ENCODE measurements around the gene ACSL3.

Gene ACSL3

DNA sequence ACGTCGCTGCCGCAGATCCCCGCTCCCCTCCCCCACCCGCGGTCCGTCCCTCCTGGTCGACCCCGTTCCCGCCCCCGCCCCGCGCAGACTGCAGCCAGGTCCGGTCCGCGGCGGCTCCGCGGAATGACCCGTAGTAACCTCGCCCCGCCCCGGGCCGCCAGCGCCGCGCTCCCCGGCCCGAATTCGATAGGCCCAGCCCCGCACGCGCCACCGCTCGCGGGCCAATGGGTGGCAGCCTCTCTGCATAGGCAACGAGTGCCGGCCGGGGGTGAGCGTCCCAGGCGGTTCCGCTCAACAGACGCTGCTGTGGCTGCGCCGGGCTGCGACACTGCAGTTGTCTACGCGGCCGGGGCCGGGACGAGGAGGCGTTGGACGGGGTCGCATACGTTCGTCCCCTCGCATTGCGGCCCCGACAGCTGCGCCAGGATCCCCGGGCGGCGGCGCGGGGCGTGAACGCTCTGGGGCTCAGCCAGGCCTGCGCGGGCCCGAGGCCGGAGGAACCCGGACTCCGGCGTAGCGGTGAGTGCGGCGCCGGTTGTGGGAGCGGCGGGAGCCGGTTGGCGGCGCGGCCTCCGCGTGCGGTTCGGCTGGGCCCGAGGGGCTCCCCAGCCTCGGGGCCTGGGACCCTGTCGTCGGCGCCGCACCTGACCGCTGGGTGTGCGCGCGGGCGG lies at the start of gene ACSL3:
Gene ACSL3 (plus strand): TSS at position 297 of the 671 bp plus-strand sequence. CDS start 47,737 bp downstream, outside the sequence.
- Histone ChIP-seq H3K9me3 (ENCODE audit: control insufficient read depth, insufficient read depth, low read length) (no peaks in the 10 kb centered on the region), H3K4me1 (ENCODE audit: control insufficient read depth, insufficient read depth, low read length) (peaks cover 1% of the 10 kb centered on the region; the same call in 1 of the 2 replicates), H3K36me3 (ENCODE audit: control insufficient read depth, insufficient read depth, low read length) (no peaks in the 10 kb centered on the region), H3K4me3 (ENCODE audit: low read length) (peak within 1 kb of the TSS; percentile 77), H3K27ac (ENCODE audit: low read length) (no peak within 1 kb of the TSS), H3K27me3 (ENCODE audit: control insufficient read depth, insufficient read depth, low read length) (no peaks in the 10 kb centered on the region)
- peak; percentile 91 for DNase-seq (ENCODE audit: low read depth, low spot score)
- WGBS (ENCODE audit: insufficient coverage, insufficient read length) = no CpG with 5 or more reads among the region's 99 CpGs

DNA sequence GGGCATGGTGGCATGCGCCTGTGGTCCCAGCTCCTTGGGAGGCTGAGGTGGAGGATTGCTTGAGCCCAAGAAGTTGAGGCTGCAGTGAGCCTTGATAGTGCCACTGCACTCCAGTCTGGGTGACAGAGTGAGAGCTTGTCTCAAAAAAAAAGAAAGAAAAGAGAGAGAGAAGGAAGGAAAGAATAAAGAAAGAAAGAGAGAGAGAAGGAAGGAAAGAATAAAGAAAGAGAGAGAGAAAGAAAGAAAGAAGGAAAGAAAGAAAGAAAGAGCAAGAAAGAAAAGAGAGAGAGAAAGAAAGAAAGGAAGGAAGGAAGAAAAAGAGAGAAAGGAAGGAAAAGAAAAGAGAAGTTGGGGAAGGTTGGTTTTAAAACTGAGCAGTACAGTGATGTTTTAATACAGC lies 49.0 kb upstream of the ACSL3 start:
- no peak for DNase-seq (ENCODE audit: low read depth, low spot score)
- no peaks in the 10 kb centered on the region; the same call in 1 of the 2 replicates for H3K27me3 ChIP-seq (ENCODE audit: control insufficient read depth, insufficient read depth, low read length)
- no peaks in the 10 kb centered on the region for H3K4me1 ChIP-seq (ENCODE audit: control insufficient read depth, insufficient read depth, low read length)
- H3K9me3 ChIP-seq (ENCODE audit: control insufficient read depth, insufficient read depth, low read length) = no peaks in the 10 kb centered on the region
- no peak overlapping the region for H3K27ac ChIP-seq (ENCODE audit: low read length)
- WGBS (ENCODE audit: insufficient coverage, insufficient read length) = no CpG with 5 or more reads among the region's 1 CpG
- H3K4me3 ChIP-seq (ENCODE audit: low read length) = no peak overlapping the region
- no peaks in the 10 kb centered on the region for H3K36me3 ChIP-seq (ENCODE audit: control insufficient read depth, insufficient read depth, low read length)

DNA sequence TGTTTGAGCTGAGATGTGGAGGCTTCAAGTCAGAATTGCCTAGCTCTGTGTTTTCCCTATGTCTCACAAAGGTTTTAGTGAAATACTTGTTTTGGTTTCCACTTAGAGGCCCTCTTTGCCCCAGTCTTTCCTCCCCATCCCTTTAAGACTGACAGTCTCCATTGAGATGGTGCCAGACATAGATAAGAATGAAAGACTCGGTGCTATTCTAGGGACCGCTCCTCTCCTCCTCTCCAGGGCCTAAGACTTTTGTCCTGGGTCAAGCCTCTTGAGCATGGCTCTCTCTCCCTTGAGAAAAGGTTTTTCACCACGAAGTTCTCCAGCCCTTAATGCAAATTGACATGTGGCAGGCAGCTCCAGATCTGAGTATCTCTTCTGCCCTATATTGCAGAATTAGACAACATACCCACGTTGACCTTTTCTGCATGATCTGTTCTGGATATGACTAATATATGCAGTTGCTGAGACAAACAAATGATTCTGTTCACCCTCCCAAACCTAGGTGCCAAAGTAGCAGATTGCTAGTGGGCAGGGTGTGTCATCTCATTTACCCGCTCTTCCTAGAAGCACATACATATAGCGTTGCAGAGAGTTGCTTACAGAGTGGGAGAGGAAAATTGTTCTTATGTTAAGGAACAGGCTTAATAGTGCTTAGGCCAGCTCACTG lies 47.5 kb upstream of the ACSL3 start:
- no peak overlapping the region for H3K27ac ChIP-seq (ENCODE audit: low read length)
- no peaks in the 10 kb centered on the region for H3K36me3 ChIP-seq (ENCODE audit: control insufficient read depth, insufficient read depth, low read length)
- no peaks in the 10 kb centered on the region for H3K27me3 ChIP-seq (ENCODE audit: control insufficient read depth, insufficient read depth, low read length)
- H3K4me1 ChIP-seq (ENCODE audit: control insufficient read depth, insufficient read depth, low read length) = no peaks in the 10 kb centered on the region
- no peak overlapping the region for H3K4me3 ChIP-seq (ENCODE audit: low read length)
- DNase-seq (ENCODE audit: low read depth, low spot score) = no peak
- no CpG with 5 or more reads among the region's 6 CpGs for WGBS (ENCODE audit: insufficient coverage, insufficient read length)
- H3K9me3 ChIP-seq (ENCODE audit: control insufficient read depth, insufficient read depth, low read length) = no peaks in the 10 kb centered on the region

DNA sequence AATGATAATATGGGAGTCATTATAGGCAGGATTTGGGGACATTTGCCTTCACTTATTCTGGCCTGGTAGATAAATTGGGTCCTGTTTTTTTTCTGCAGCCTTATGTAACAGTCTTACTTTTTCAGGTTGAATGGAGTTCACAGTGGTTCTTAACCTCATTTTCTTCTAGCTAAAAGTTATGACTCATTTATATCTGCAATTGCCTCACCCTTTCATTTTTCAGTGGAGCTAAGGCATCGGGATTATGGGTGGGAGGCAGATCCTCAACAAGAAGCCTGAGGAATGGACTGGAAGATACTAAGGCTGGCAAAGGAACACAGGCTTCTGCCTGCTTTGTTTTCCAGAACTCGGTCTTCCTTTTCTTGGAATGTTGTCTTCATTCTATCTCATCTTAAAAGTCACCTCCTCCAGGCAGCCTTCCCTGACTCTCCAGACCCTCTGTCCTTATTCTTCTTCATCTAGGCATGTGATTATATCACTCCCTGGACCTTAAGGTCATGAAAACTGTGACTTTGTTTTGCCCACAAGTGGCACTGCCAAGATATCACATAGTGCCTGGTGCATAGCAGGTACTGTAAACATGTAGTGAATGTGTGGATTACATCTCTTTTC lies 41.0 kb upstream of the ACSL3 start:
- Histone ChIP-seq H3K9me3 (ENCODE audit: control insufficient read depth, insufficient read depth, low read length) (no peaks in the 10 kb centered on the region), H3K27me3 (ENCODE audit: control insufficient read depth, insufficient read depth, low read length) (no peaks in the 10 kb centered on the region), H3K27ac (ENCODE audit: low read length) (no peak overlapping the region), H3K4me1 (ENCODE audit: control insufficient read depth, insufficient read depth, low read length) (no peaks in the 10 kb centered on the region), H3K36me3 (ENCODE audit: control insufficient read depth, insufficient read depth, low read length) (no peaks in the 10 kb centered on the region), H3K4me3 (ENCODE audit: low read length) (no peak overlapping the region)
- DNase-seq (ENCODE audit: low read depth, low spot score) = no peak
- WGBS (ENCODE audit: insufficient coverage, insufficient read length) = no CpG with 5 or more reads among the region's 2 CpGs

DNA sequence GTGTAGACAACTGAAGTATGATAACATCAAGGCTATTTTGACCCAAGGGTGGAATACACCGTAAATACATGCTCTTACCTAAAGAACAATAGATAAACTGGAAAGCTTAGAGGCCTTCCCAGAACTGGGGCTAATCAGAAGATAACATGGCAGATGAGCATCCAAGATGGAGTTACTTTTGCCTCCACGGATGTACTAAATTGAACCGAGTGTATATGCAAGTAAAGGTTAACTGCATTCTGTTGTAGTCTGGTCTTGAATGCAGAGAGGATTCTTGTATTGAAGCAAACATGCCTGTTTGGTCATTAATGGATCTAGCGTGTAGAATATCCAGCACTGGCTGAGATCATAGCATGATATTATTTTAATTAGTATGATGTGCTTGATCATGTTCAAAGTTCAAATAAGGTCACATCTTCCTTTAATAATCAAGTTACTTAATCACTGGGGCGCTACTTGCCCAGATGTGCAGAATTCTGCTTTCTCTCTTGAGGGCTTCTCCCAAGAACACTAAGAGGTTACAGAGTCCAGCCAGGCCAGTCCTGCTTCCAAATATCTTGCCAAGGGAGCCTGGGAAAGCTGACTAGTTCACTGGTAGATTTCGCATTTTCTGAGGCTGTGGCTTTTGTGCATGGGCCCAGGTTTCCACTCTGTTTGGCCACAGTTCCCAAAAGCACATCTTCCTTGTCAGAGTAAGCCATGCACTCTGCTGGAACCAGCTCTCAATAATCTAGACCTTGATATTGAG lies 37.5 kb upstream of the ACSL3 start:
- Histone ChIP-seq H3K27me3 (ENCODE audit: control insufficient read depth, insufficient read depth, low read length) (no peaks in the 10 kb centered on the region), H3K27ac (ENCODE audit: low read length) (no peak overlapping the region), H3K4me3 (ENCODE audit: low read length) (no peak overlapping the region), H3K4me1 (ENCODE audit: control insufficient read depth, insufficient read depth, low read length) (no peaks in the 10 kb centered on the region), H3K36me3 (ENCODE audit: control insufficient read depth, insufficient read depth, low read length) (no peaks in the 10 kb centered on the region), H3K9me3 (ENCODE audit: control insufficient read depth, insufficient read depth, low read length) (no peaks in the 10 kb centered on the region)
- WGBS (ENCODE audit: insufficient coverage, insufficient read length) = no CpG with 5 or more reads among the region's 6 CpGs
- no peak for DNase-seq (ENCODE audit: low read depth, low spot score)

DNA sequence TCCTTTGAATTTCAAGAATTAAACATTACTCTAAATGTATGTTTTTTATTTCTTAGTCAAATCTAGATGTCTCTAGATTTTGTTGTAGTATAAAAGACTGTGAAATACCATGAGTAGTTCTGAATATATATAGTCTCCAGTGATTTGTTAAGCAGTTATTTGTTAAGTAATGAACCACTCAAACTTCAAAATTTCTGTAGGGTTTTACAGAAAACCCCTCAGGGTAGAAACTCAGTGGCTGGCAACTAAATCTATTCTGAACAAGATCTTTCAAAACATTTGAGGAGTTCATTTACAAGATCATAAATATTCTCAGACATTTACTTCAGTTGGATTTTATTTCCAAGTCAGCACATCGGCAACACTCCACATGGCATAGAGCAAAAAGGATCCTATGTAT lies 35.8 kb upstream of the ACSL3 start:
- no peaks in the 10 kb centered on the region for H3K4me1 ChIP-seq (ENCODE audit: control insufficient read depth, insufficient read depth, low read length)
- H3K27me3 ChIP-seq (ENCODE audit: control insufficient read depth, insufficient read depth, low read length) = no peaks in the 10 kb centered on the region
- H3K4me3 ChIP-seq (ENCODE audit: low read length) = no peak overlapping the region
- no peak for DNase-seq (ENCODE audit: low read depth, low spot score)
- no peaks in the 10 kb centered on the region for H3K9me3 ChIP-seq (ENCODE audit: control insufficient read depth, insufficient read depth, low read length)
- no peak overlapping the region for H3K27ac ChIP-seq (ENCODE audit: low read length)
- no peaks in the 10 kb centered on the region for H3K36me3 ChIP-seq (ENCODE audit: control insufficient read depth, insufficient read depth, low read length)
- WGBS (ENCODE audit: insufficient coverage, insufficient read length) = no CpG with 5 or more reads among the region's 1 CpG

DNA sequence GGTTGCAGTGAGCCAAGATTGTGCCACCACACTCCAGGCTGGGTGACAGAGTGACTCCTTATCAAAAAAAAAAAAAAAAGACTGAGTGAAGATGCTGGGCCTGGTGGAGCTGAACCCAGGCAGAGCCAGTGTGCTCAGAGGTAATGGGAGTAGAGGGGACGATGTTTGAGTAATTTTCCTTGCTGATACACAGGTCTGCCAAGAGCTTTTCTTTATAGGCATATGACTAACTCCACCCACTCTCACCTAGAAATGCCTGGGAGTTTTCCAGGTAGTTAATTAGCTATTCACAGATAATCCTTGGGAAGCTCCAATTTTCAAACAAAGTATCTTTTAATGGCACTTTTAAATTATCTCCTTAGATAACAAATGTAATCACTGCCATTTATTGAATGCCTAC lies 33.4 kb upstream of the ACSL3 start:
- Histone ChIP-seq H3K4me3 (ENCODE audit: low read length) (no peak overlapping the region), H3K27ac (ENCODE audit: low read length) (no peak overlapping the region), H3K36me3 (ENCODE audit: control insufficient read depth, insufficient read depth, low read length) (no peaks in the 10 kb centered on the region), H3K27me3 (ENCODE audit: control insufficient read depth, insufficient read depth, low read length) (no peaks in the 10 kb centered on the region), H3K4me1 (ENCODE audit: control insufficient read depth, insufficient read depth, low read length) (no peaks in the 10 kb centered on the region), H3K9me3 (ENCODE audit: control insufficient read depth, insufficient read depth, low read length) (no peaks in the 10 kb centered on the region)
- no CpG with 5 or more reads among the region's 1 CpG for WGBS (ENCODE audit: insufficient coverage, insufficient read length)
- no peak for DNase-seq (ENCODE audit: low read depth, low spot score)

DNA sequence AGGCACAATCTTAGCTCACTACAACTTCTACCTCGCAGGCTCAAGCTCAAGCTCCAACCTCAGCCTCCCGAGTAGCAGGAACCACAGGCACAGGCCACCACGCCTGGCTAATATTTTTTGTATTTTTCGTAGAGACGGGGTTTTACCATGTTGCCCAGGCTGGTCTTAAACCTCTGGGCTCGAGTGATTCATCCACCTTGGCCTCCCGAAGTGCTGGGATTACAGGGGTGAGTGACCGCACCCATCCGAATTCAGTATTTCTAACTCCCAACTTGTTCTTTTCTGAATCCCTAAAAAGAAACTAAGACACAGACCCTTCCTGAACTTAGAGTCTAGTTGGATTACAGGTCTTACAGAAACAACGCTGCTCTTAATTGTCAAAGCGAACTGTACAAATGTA lies 32.3 kb upstream of the ACSL3 start:
- Histone ChIP-seq H3K9me3 (ENCODE audit: control insufficient read depth, insufficient read depth, low read length) (no peaks in the 10 kb centered on the region), H3K27ac (ENCODE audit: low read length) (no peak overlapping the region), H3K4me1 (ENCODE audit: control insufficient read depth, insufficient read depth, low read length) (no peaks in the 10 kb centered on the region), H3K36me3 (ENCODE audit: control insufficient read depth, insufficient read depth, low read length) (no peaks in the 10 kb centered on the region), H3K27me3 (ENCODE audit: control insufficient read depth, insufficient read depth, low read length) (no peaks in the 10 kb centered on the region), H3K4me3 (ENCODE audit: low read length) (no peak overlapping the region)
- DNase-seq (ENCODE audit: low read depth, low spot score) = no peak
- no CpG with 5 or more reads among the region's 11 CpGs for WGBS (ENCODE audit: insufficient coverage, insufficient read length)

DNA sequence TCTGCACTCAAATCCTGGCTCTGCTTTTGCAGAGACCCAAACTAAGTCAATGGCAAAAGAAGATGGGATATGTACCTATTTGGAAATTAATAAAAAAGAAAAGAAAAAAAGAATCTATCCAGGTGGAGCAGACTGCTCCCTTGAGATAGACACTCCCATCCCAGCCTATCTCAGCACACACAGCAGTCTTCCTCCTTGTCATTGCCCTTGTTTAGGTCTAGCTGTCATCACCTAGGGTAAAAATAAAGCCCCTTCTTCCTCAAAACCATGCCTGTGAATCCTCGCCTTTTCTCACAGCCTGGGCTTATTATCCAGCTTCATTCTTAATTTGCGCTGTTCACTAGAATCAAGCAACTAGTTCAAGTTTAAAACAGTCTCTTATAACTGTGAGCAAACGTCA lies 30.7 kb upstream of the ACSL3 start:
- Histone ChIP-seq H3K4me3 (ENCODE audit: low read length) (no peak overlapping the region), H3K9me3 (ENCODE audit: control insufficient read depth, insufficient read depth, low read length) (no peaks in the 10 kb centered on the region), H3K4me1 (ENCODE audit: control insufficient read depth, insufficient read depth, low read length) (no peaks in the 10 kb centered on the region), H3K27ac (ENCODE audit: low read length) (no peak overlapping the region), H3K27me3 (ENCODE audit: control insufficient read depth, insufficient read depth, low read length) (no peaks in the 10 kb centered on the region), H3K36me3 (ENCODE audit: control insufficient read depth, insufficient read depth, low read length) (no peaks in the 10 kb centered on the region)
- no peak for DNase-seq (ENCODE audit: low read depth, low spot score)
- WGBS (ENCODE audit: insufficient coverage, insufficient read length) = no CpG with 5 or more reads among the region's 3 CpGs

DNA sequence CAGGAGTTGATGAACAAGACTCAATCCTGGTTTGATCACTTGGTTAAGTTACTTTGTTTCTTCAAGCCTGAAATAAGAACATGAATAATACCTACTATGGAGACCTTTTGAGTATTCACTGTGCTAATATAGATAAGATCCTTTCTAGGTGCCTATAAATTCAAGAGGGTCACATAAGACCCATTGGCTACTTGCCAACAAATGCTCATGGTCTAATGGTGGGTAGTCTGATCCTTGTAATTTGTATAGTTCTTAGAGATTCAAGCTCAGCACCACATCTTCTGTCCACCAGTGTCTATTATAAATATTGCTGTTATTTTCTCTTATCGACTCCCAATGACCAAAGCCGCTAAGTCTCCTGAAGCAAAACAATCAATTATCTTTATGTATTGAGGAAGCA lies 27.4 kb upstream of the ACSL3 start:
- no peak for DNase-seq (ENCODE audit: low read depth, low spot score)
- Histone ChIP-seq H3K27ac (ENCODE audit: low read length) (no peak overlapping the region), H3K27me3 (ENCODE audit: control insufficient read depth, insufficient read depth, low read length) (no peaks in the 10 kb centered on the region), H3K4me3 (ENCODE audit: low read length) (no peak overlapping the region), H3K36me3 (ENCODE audit: control insufficient read depth, insufficient read depth, low read length) (no peaks in the 10 kb centered on the region), H3K4me1 (ENCODE audit: control insufficient read depth, insufficient read depth, low read length) (no peaks in the 10 kb centered on the region), H3K9me3 (ENCODE audit: control insufficient read depth, insufficient read depth, low read length) (no peaks in the 10 kb centered on the region)
- no CpG with 5 or more reads among the region's 2 CpGs for WGBS (ENCODE audit: insufficient coverage, insufficient read length)
